ENCODE results near the gene NKAIN1.

The NKAIN1 gene

DNA sequence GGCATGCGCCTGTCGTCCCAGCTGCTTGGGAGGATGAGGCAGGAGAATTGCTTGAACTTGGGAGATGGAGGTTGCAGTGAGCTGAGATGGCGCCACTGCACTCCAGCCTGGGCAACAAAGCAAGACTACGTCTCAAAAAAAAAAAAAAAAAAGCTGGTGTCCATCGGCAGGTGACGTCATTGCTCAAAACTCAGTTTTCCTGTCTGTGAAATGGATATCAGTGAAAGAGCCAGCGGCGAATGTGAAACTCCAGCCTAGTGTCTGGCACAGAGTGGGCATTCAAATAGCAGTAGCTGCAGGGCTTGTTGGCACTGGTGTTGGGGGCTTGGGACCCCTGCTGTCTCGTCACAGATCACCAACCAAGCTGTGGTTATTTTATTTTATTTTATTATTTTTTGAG lies 75.8 kb downstream of the NKAIN1 start:
- Histone ChIP-seq H3K9me3 (ENCODE audit: control insufficient read depth, insufficient read depth, low read length) (no peaks in the 10 kb centered on the region), H3K9ac (ENCODE audit: low read depth, low read length) (no peak overlapping the region), H3K27me3 (ENCODE audit: control insufficient read depth, insufficient read depth, low read length) (no peaks in the 10 kb centered on the region), H3K36me3 (ENCODE audit: control insufficient read depth, insufficient read depth, low read length) (no peaks in the 10 kb centered on the region), H3K4me3 (ENCODE audit: low read depth, low read length) (no peak overlapping the region), H3K4me1 (ENCODE audit: control insufficient read depth, insufficient read depth, low read length) (peaks cover 5% of the 10 kb centered on the region)

DNA sequence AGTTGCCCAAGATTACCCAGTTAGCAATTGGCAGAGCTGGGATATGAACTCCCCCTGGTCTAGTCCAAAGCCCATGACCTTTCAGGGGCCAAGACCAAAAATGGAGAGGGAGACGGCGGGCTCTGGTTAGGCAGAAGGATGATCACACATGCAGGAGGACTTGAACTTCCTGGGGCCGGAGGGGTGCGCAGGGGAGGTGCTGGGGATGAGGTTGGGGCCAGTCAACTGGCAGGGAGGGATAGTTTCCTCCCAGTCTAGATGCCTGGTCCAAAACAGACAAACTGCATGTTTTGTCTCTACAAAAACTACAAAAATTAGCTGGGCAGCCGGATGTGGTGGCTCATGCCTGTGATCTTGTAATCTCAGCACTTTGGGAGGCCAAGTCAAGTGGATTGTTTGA lies 78.1 kb downstream of the NKAIN1 start:
- peaks cover 3% of the 10 kb centered on the region for H3K4me1 ChIP-seq (ENCODE audit: control insufficient read depth, insufficient read depth, low read length)
- no peak overlapping the region for H3K9ac ChIP-seq (ENCODE audit: low read depth, low read length)
- no peaks in the 10 kb centered on the region for H3K9me3 ChIP-seq (ENCODE audit: control insufficient read depth, insufficient read depth, low read length)
- no peaks in the 10 kb centered on the region for H3K36me3 ChIP-seq (ENCODE audit: control insufficient read depth, insufficient read depth, low read length)
- no peak overlapping the region for H3K4me3 ChIP-seq (ENCODE audit: low read depth, low read length)
- no peaks in the 10 kb centered on the region for H3K27me3 ChIP-seq (ENCODE audit: control insufficient read depth, insufficient read depth, low read length)

DNA sequence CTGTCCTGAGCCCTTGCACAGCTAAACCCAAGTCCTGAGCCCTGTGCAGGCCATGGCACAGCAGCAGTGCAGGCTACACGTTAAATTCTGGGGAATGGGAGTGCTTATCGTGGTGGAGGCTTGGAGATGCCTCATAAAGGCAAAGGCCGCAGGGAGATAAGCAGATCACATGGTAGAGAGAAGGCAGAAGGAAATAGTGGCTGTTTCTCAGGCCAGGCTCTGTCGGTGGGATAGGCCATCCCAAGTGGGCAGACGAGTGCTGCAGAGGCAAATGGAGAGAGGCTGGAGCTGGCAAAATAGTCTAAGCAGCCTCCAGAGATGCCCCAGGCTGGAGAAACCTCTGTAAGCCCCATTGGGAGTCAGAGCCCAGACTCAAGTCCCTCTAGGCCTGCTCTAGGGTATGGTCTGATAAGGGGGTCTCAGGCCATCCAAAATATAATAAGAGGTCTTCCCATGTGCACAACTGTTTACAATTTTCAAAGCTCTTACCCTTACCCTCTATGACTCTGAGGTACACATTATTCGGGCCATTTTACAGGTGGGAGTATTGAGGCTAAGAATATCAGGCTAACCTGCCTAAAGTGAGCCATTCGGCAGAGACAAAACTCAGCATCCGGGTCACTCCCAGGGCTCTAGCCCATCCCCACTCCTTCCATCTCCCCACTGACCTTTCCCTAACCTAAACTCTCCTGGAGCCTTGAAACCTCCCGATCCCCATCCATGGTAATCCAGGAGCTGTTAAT lies 79.6 kb downstream of the NKAIN1 start:
- Histone ChIP-seq H3K4me1 (ENCODE audit: control insufficient read depth, insufficient read depth, low read length) (no peaks in the 10 kb centered on the region), H3K9me3 (ENCODE audit: control insufficient read depth, insufficient read depth, low read length) (no peaks in the 10 kb centered on the region), H3K36me3 (ENCODE audit: control insufficient read depth, insufficient read depth, low read length) (no peaks in the 10 kb centered on the region), H3K27me3 (ENCODE audit: control insufficient read depth, insufficient read depth, low read length) (no peaks in the 10 kb centered on the region), H3K9ac (ENCODE audit: low read depth, low read length) (no peak overlapping the region), H3K4me3 (ENCODE audit: low read depth, low read length) (no peak overlapping the region)

DNA sequence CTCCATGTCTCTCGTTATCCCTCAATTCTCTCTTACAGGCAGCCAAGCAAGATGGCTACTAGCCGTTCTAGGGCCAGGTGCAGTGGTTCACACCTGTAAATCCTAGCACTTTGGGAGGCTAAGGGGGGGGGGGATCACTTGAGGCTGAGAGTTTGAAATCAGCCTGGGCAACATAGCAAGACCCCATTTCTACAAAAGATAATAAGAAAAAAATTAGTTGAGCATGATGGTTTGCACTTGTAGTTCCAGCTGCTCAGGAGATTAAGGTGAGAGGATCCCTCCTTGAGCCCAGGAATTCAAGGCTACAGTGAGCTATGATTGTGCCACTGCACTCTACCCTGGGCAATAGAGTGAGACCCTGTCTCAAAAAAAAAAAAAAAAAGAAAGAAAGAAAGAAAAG lies 80.4 kb downstream of the NKAIN1 start:
- H3K9ac ChIP-seq (ENCODE audit: low read depth, low read length) = no peak overlapping the region
- no peaks in the 10 kb centered on the region for H3K27me3 ChIP-seq (ENCODE audit: control insufficient read depth, insufficient read depth, low read length)
- no peaks in the 10 kb centered on the region for H3K9me3 ChIP-seq (ENCODE audit: control insufficient read depth, insufficient read depth, low read length)
- no peaks in the 10 kb centered on the region for H3K4me1 ChIP-seq (ENCODE audit: control insufficient read depth, insufficient read depth, low read length)
- no peaks in the 10 kb centered on the region for H3K36me3 ChIP-seq (ENCODE audit: control insufficient read depth, insufficient read depth, low read length)
- H3K4me3 ChIP-seq (ENCODE audit: low read depth, low read length) = no peak overlapping the region

DNA sequence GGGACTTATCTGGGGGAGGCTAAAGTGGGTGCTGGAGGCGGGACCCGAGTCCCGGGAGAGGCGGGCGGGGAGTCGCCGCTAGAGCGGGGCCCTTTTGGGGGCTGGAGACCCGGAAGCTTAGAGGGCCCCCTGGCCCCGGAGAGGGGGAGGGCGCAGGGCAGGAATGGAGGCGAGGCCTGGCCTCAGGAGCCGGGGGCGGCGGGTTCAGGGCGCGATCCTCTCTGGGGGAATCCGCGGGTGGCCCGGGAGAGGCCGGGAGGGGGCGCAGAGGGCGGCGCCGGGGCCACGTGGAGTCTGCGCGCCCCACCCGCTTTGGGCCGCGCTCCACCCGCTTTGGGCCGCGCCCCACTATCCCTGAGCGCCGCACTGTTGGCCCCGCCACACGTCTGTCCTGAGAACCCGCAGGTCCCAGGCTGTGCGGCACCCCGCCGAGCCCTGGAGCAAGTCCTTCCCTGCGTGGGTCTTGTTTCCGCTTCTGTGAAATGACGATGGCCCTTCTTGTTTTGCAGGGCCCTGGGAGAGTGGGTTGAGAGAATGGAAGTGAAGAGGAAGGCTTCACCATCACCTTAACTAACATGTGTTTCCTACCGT lies 84.4 kb downstream of the NKAIN1 start:
- H3K27me3 ChIP-seq (ENCODE audit: control insufficient read depth, insufficient read depth, low read length) = no peaks in the 10 kb centered on the region
- H3K9ac ChIP-seq (ENCODE audit: low read depth, low read length) = peak overlapping the region; percentile 38
- no peaks in the 10 kb centered on the region for H3K9me3 ChIP-seq (ENCODE audit: control insufficient read depth, insufficient read depth, low read length)
- H3K4me3 ChIP-seq (ENCODE audit: low read depth, low read length) = peak overlapping the region; percentile 68
- no peaks in the 10 kb centered on the region for H3K4me1 ChIP-seq (ENCODE audit: control insufficient read depth, insufficient read depth, low read length)
- H3K36me3 ChIP-seq (ENCODE audit: control insufficient read depth, insufficient read depth, low read length) = no peaks in the 10 kb centered on the region

DNA sequence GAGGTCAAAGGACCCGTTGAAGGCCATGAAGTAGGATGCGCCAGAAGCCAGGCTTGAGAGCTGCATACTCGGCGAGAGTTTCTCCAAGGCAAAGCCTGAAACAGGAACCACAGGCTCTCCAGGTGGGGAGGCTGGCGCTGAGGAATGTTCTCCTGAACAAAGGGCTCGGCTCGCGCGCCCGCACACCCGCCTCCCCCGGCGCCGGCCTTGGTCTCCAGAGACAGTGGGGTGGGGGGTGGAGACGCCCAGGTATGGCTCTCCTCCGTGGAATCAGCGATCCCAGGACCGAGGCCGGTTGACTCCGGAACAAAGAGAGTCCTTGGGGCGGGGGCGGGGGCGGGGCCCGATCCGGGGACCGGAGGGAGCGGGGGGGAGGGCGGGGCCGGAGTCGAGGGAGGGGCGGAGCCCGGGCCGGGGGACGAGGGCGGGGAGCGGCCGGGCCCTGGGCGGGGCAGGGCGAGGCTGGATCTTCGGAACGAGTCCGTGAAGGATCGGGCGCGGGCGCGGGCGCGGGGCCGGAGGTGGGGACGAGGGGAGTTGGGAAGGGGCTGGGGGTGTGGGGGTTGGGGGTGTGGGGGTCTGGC lies 85.0 kb downstream of the NKAIN1 start:
- Histone ChIP-seq H3K4me3 (ENCODE audit: low read depth, low read length) (peak overlapping the region; percentile 68), H3K9me3 (ENCODE audit: control insufficient read depth, insufficient read depth, low read length) (no peaks in the 10 kb centered on the region)

DNA sequence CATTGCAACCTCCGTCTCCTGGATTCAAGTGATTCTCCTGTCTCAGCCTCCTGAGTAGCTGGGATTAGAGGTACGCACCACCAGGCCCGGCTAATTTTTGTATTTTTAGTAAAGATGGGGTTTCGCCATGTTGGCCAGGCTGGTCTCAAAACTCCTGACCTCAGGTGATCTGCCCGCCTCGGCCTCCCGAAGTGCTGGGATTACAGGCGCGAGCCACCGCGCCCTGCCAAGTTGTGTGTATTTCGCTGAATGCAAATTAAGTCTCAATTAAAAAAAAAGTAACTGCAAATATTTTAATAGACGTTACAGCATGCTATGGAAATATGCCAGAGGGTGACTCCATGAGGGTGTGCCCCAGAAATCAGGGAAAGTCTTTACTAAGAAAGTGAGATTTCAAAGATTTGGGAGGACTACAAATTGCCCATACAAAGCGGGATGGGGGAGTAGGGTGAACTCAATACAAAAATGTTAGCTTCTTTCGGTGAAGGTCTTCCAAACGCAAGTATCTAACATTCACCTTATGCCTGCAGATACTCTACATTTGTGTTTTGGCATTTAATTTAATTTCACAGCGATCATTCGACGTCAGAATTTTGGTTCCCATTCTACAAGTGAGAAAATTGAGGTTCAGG lies 85.6 kb downstream of the NKAIN1 start:
- Histone ChIP-seq H3K9ac (ENCODE audit: low read depth, low read length) (peak overlapping the region; percentile 71), H3K27me3 (ENCODE audit: control insufficient read depth, insufficient read depth, low read length) (no peaks in the 10 kb centered on the region), H3K4me3 (ENCODE audit: low read depth, low read length) (peak overlapping the region; percentile 6), H3K4me1 (ENCODE audit: control insufficient read depth, insufficient read depth, low read length) (no peaks in the 10 kb centered on the region), H3K36me3 (ENCODE audit: control insufficient read depth, insufficient read depth, low read length) (no peaks in the 10 kb centered on the region), H3K9me3 (ENCODE audit: control insufficient read depth, insufficient read depth, low read length) (no peaks in the 10 kb centered on the region)

More for the DNA sequence above, 85.0 kb downstream of the NKAIN1 start:
- Histone ChIP-seq H3K9ac (ENCODE audit: low read depth, low read length) (peak overlapping the region; percentile 71), H3K36me3 (ENCODE audit: control insufficient read depth, insufficient read depth, low read length) (no peaks in the 10 kb centered on the region), H3K4me1 (ENCODE audit: control insufficient read depth, insufficient read depth, low read length) (no peaks in the 10 kb centered on the region), H3K27me3 (ENCODE audit: control insufficient read depth, insufficient read depth, low read length) (no peaks in the 10 kb centered on the region)

DNA sequence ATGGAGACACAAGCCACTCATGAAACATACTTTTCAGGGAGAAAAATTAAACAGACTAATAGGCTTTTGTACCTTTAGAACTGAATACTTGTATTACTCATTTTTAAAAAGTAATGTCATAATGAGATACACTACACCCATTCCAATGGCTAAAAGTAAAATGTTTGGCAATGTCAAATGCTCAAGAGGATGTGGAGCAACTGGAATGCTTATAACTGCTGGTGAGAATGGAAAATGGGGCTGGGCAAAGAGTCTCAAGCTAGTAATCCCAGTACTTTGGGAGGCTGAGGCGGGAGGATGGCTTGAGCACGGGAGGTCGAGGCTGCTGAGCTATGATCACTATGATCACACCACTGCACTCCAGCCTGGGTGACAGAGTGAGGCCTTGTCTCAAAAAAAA lies 86.3 kb downstream of the NKAIN1 start:
- H3K4me3 ChIP-seq (ENCODE audit: low read depth, low read length) = no peak overlapping the region
- no peak overlapping the region for H3K9ac ChIP-seq (ENCODE audit: low read depth, low read length)
- no peaks in the 10 kb centered on the region for H3K9me3 ChIP-seq (ENCODE audit: control insufficient read depth, insufficient read depth, low read length)
- no peaks in the 10 kb centered on the region for H3K4me1 ChIP-seq (ENCODE audit: control insufficient read depth, insufficient read depth, low read length)
- H3K27me3 ChIP-seq (ENCODE audit: control insufficient read depth, insufficient read depth, low read length) = no peaks in the 10 kb centered on the region
- H3K36me3 ChIP-seq (ENCODE audit: control insufficient read depth, insufficient read depth, low read length) = no peaks in the 10 kb centered on the region

DNA sequence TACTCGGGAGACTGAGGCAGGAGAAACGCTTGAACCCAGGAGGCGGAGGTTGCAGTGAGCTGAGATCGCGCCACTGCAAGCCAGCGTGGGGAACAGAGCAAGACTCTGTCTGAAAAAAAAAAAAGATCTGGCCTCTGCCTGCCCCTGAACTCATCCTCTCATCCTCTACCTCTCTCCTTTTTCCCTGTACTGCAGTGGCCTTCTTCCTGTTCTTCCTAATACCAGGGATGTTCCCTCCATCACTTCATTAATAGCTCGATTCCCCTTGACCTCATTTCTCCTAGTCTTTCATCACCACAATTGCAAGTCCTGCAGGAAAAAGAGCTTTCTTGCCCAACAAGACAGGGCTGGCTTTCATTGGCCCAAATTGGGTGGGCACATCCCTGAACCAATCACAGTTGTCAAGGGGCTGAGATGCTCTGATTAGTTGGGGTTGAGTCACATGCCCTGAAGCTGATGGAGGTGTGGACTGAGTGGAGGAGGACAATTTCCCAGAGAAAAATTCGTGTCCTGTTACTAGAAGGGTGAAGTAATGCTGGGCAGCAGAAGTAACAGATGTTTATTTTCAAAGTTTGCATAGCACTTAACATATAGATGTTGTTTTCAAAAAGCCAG lies 87.4 kb downstream of the NKAIN1 start:
- Histone ChIP-seq H3K9ac (ENCODE audit: low read depth, low read length) (no peak overlapping the region), H3K36me3 (ENCODE audit: control insufficient read depth, insufficient read depth, low read length) (no peaks in the 10 kb centered on the region), H3K4me3 (ENCODE audit: low read depth, low read length) (no peak overlapping the region), H3K9me3 (ENCODE audit: control insufficient read depth, insufficient read depth, low read length) (no peaks in the 10 kb centered on the region), H3K4me1 (ENCODE audit: control insufficient read depth, insufficient read depth, low read length) (no peaks in the 10 kb centered on the region), H3K27me3 (ENCODE audit: control insufficient read depth, insufficient read depth, low read length) (no peaks in the 10 kb centered on the region)

DNA sequence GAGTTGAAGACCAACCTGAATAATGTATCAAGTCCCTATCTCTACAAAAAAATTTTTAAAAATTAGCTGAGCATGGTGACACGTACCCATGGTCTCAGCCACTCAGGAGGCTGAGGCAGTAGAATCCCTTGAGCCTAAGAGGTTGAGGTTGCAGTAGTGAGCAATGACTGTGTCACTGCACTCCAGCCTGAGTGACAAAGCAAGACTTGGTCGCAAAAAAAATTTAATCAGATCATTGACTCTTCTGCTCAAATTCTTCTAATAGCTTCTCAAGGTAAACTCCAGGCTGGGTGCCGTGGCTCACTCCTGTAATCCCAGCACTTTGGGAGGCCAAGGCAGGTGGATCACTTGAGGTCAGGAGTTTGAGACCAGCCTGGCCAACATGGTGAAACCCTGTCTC lies 88.3 kb downstream of the NKAIN1 start:
- H3K9ac ChIP-seq (ENCODE audit: low read depth, low read length) = no peak overlapping the region

DNA sequence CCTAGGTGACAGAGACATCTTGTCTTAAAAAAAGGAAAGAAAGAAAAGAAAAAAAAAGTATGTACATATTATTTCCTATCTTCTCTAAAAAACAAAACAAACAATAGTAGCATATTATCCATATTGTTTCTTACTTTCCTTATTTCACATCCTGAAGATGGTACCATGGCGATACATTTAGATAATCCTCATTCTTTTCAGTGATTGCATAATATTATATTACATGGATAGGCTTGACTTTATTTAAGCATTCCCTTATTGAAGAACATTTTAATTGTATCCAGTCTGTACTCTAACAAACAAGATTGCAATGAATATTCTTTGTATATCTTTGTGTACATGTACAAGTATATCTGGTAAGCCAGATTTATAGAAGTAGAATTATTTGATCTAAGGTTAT lies 91.3 kb downstream of the NKAIN1 start:
- no peaks in the 10 kb centered on the region for H3K36me3 ChIP-seq (ENCODE audit: control insufficient read depth, insufficient read depth, low read length)
- peaks cover 6% of the 10 kb centered on the region for H3K4me1 ChIP-seq (ENCODE audit: control insufficient read depth, insufficient read depth, low read length)
- H3K9ac ChIP-seq (ENCODE audit: low read depth, low read length) = no peak overlapping the region
- no peaks in the 10 kb centered on the region for H3K9me3 ChIP-seq (ENCODE audit: control insufficient read depth, insufficient read depth, low read length)
- no peak overlapping the region for H3K4me3 ChIP-seq (ENCODE audit: low read depth, low read length)
- no peaks in the 10 kb centered on the region for H3K27me3 ChIP-seq (ENCODE audit: control insufficient read depth, insufficient read depth, low read length)

More for the DNA sequence above, 88.3 kb downstream of the NKAIN1 start:
- Histone ChIP-seq H3K36me3 (ENCODE audit: control insufficient read depth, insufficient read depth, low read length) (no peaks in the 10 kb centered on the region), H3K4me1 (ENCODE audit: control insufficient read depth, insufficient read depth, low read length) (no peaks in the 10 kb centered on the region), H3K27me3 (ENCODE audit: control insufficient read depth, insufficient read depth, low read length) (no peaks in the 10 kb centered on the region), H3K4me3 (ENCODE audit: low read depth, low read length) (no peak overlapping the region), H3K9me3 (ENCODE audit: control insufficient read depth, insufficient read depth, low read length) (no peaks in the 10 kb centered on the region)

All from iPS-15b (cell line).